ENCODE data around the gene GNAL.

GNAL gene

DNA sequence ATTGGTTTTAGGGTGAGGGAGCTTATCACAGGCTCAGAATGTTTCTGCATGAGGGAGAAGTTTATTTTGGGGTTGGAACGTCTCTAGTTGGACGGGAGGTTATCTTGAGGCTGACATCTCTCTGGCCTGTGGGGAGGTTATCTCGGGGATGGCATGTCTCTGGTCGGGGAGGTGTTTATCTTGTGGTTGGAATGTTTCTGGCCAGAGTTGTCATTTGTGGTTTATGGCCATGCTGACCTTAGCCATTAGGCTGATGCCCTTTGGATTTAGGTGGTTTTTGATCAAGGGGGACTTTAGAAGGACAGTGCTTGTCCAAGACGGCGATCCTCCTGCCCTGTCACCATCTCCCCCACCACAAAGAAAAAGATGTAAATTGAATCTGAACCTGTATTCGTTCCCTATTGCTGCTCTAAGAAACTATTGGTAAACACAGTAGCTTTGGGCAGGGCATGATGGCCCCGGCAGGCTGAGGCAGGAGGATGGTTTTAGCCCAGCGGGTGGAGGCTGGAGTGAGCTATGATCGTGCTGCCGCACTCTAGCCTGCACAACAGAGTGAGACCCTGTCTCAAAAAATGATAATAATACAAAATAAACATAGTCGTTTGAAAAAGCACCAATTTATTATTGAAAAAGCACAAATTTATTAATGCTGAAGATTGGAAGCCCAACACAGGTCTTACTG is 236.9 kb downstream of the GNAL start:
- DNase-seq = no peak

- DNase-seq = no peak
Observed at GRCh38 chr18:11927497-11927896, 238.4 kb downstream of the GNAL start.

GRCh38 chr18:11932393-11932792 is 243.3 kb downstream of the GNAL start:
- no peak for DNase-seq
